ENCODE data around the gene CAMK1G. TPM values are rescaled to one million over a fixed set of nuclear protein-coding genes. Genes with fewer than 3 reads are reported as not detected.

The CAMK1G gene
- total and polyA plus RNA-seq, 12 donors = 0.11 to 0.71 (median 0.21) TPM; not detected in 9

GRCh38 chr1:209652121-209652735 lies 68.7 kb downstream of the CAMK1G start, which contains the start of gene LAMB3:
Gene LAMB3 (minus strand): TSS chr1:209652425. CDS start chr1:209650944, 1,481 bp downstream.
- H3K36me3 ChIP-seq = no peaks in the 10 kb centered on the region
- no peak for DNase-seq
- WGBS, 2 donors = 80% methylated on average over 13 to 14 of the region's 14 CpGs
- no peak for ATAC-seq
- H3K27me3 ChIP-seq = no peaks in the 10 kb centered on the region
- no peaks in the 10 kb centered on the region for H3K9me3 ChIP-seq
- peaks cover 13 to 69% (median 48%) of the 10 kb centered on the region in 9 donors for H3K4me1 ChIP-seq
- H3K27ac ChIP-seq = peak within 1 kb of the TSS in 9 of 10 donors; percentile 4 to 90 (median 33)
- no peak within 1 kb of the TSS for H3K4me3 ChIP-seq
- no peak for TF ChIP-seq CTCF (IDR thresholded peaks at IDR 0.05)
- intact Hi-C loops (cut with DNase I) = no loop called here

GRCh38 chr1:209652873-209653401 lies 69.4 kb downstream of the CAMK1G start:
- WGBS, 2 donors = 52 to 55% methylated on average over 3 of the region's 3 CpGs
- Histone ChIP-seq H3K27ac (peak overlapping the region in 9 of 10 donors; percentile 0 to 67 (median 32)), H3K4me1 (peaks cover 11 to 67% (median 41%) of the 10 kb centered on the region in 9 donors), H3K27me3 (no peaks in the 10 kb centered on the region), H3K9me3 (no peaks in the 10 kb centered on the region), H3K4me3 (no peak overlapping the region), H3K36me3 (no peaks in the 10 kb centered on the region)
- TF ChIP-seq CTCF (IDR thresholded peaks at IDR 0.05) = no peak
- ATAC-seq (peak in 7 of 8 donors; percentile 8 to 63 (median 46)), DNase-seq (peak; percentile 75 to 78)
- intact Hi-C loops (cut with DNase I) = no loop called here

GRCh38 chr1:209653915-209654351 lies 70.4 kb downstream of the CAMK1G start:
- no peak for TF ChIP-seq CTCF (IDR thresholded peaks at IDR 0.05)
- H3K4me3 ChIP-seq = no peak overlapping the region
- DNase-seq = no peak
- H3K4me1 ChIP-seq = peaks cover 8 to 57% (median 31%) of the 10 kb centered on the region in 9 donors
- no peaks in the 10 kb centered on the region for H3K9me3 ChIP-seq
- peak overlapping the region in 2 of 10 donors; percentile 56 to 67 for H3K27ac ChIP-seq
- no peak for ATAC-seq
- 94 to 98% methylated on average over 7 of the region's 7 CpGs for WGBS, 2 donors
- no peaks in the 10 kb centered on the region for H3K27me3 ChIP-seq
- H3K36me3 ChIP-seq = no peaks in the 10 kb centered on the region
- intact Hi-C loops (cut with DNase I) = no loop called here

GRCh38 chr1:209655411-209656231 lies 72.1 kb downstream of the CAMK1G start:
- Histone ChIP-seq H3K27me3 (no peaks in the 10 kb centered on the region), H3K4me3 (no peak overlapping the region), H3K27ac (no peak overlapping the region), H3K4me1 (peaks cover 6 to 53% (median 27%) of the 10 kb centered on the region in 9 donors), H3K36me3 (no peaks in the 10 kb centered on the region), H3K9me3 (no peaks in the 10 kb centered on the region)
- ATAC-seq = no peak
- no peak for DNase-seq
- no peak for TF ChIP-seq CTCF (IDR thresholded peaks at IDR 0.05)
- 90 to 91% methylated on average over 9 of the region's 9 CpGs for WGBS, 2 donors
- intact Hi-C loops (cut with DNase I) = no loop called here

Data from heart right ventricle (tissue), 16 donors.